ENCODE measurements around the gene WNK2.

WNK2 gene

DNA sequence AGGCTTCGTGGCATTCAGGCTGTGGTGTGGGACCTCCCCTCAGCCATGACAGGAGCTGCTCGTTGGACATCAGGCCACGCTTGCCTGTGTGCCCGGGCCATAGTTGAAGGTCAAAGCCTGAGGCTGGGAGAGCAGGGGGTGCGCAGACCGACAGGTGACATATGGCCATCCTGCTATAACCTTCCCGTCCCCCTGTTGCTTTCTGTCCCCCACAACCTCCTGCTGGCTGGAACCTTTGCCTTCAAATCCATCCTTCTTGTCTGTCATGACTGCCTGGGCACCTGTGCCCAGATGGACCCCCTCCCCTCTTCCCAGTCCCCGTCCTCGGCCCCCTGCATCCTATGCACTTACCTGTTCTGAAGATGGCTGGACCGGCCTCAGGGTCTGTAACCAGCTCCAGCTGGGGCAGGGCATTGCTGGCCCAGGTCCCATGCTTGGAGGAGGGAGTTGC, 83.2 kb downstream of the WNK2 start:
- no peak for DNase-seq (ENCODE audit: low read depth)

- no peak for DNase-seq (ENCODE audit: low read depth)
Observed at GRCh38 chr9:93267681-93268505, 84.0 kb downstream of the WNK2 start.

DNA sequence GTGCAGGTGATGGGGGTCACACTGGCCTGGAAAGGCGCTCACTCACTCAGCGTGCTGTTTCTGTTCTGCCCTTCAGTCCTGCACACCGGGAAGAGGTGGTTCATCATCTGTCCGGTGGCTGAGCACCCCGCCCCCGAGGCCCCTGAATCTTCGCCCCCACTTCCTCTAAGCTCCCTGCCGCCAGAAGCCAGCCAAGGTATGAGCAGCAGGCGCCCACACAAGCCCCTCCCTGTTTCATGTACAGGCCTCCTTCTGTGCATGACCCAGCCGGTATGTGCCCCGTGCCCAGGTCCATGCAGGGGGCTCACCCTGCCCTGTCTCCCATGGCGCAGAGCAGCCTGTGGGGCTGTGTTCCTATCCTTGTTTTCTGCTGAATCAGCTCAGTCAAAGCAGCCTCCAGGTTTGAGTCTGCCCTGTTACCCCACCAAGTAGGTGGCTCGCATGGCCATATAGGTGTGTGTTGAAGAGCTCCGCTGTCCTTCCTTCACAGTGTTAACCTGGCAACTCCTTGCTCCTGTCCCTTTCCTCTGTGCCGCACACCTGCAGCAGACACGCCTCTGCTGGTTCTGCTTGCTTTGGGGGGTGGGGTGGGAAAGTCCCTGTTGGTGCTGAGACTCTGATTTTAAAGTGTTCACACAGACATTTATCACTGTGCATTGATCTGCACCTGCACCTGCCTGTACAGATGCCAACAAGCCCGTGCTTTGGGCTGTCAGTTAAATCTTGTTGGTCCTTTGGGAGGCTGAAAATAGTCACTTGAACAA, 84.8 kb downstream of the WNK2 start:
- DNase-seq (ENCODE audit: low read depth) = no peak

DNA sequence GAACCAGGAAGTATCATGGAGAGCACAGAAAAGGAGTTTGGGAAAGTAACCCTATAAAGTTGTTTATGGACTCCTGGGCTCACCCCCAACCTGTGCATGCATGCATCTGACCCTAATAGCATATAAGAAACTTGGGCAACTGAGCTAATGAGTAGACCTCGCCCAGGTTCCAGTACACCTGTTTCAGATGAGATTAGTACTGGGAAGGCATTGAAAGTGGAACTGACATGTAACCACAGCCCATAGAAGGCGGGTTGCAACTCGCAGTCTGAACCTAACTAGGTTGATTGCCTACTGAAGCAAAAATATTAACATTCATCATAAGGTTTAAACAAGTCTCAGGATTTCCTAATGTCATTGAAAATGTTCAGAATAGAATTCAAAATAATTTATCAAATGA, 87.0 kb downstream of the WNK2 start:
- no peak for DNase-seq (ENCODE audit: low read depth)

DNA sequence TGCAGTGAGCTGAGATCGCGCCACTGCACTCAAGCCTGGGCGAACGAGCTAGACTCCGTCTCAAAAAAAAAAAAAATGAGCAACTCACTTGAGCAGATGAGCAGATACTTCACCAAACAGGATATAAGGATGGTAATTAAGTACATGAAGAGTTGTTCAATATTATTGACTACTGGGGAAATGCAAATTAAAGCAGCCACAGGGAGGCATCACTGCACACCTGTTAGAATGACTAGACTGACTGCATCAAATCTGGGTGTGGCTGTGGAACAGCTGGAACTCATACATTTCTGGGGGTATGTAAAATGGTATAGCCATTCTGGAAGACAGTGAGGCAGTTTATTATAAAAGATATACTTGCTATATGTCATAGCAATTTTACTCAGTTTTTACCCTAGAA, 93.0 kb downstream of the WNK2 start:
- no peak for DNase-seq (ENCODE audit: low read depth)

GRCh38 chr9:93278144-93278543, 94.2 kb downstream of the WNK2 start:
- no peak for DNase-seq (ENCODE audit: low read depth)

DNA sequence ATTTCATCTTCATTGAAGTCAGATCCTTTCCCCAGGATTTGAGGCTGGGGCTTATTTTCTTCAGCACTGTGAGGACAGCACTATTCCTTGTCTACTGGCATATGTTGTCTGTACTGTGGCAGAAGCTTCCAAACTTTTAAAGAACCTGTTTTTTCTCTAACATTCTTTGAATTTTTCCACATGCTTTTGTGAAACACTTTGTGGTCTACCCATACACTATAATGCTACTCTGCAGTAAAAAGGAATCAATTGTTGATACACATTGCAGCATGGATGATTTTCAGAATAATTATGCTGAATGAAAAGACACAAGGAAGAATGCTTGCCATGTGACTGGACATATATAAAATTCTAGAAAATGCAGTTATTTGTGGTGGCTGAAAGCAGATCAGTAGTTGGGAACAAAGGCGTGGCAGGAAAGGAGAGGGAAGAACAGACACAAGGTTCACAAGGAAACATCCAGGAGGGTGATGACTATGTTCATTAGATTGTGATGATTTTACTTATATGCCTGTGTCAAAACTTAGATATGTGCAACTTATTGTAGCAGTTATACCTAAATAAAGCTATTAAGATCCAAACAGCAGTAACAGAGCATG, 96.8 kb downstream of the WNK2 start:
- DNase-seq (ENCODE audit: low read depth) = no peak

- DNase-seq (ENCODE audit: low read depth) = no peak
Observed at GRCh38 chr9:93286252-93287188, 102.6 kb downstream of the WNK2 start.

GRCh38 chr9:93287189-93287552, 103.2 kb downstream of the WNK2 start:
- DNase-seq (ENCODE audit: low read depth) = no peak

DNA sequence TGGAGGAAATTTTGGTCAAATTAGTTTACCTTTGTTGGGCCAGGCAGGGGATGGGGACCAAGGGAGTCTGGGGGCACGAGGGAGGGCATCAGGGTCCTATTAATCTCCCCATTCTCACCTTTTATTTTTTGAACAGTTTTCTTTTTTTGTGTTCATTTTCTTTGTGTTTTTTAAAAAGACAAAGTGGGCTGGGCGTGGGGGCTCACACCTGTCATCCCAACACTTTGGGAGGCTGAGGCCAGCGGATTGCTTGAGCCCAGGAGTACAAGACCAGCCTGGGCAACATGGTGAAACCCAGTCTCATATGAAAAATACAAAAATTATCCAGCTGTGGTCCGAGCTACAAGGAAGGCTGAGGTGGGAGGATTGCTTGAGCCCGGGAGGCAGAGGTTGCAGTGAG, 103.7 kb downstream of the WNK2 start:
- no peak for DNase-seq (ENCODE audit: low read depth)

DNA sequence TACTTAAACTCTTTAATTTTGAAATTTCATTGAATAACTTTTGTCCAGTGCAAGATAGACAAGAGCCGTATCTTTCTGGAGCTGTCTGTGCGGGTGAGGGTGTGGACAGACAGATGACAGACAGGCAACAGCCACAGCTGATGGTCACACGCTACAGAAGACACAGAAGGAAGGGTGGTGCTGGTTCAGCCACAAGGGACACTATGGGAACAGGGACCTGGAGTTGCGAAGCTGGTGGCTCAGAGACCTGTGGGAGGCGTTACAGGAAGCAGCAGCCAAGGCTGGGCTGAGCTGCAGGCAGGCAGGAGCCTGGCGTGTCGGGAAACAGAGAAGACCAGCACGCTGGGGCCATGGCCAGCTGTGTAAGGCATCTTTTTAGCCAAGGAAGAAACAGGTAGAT, 104.4 kb downstream of the WNK2 start:
- no peak for DNase-seq (ENCODE audit: low read depth)

GRCh38 chr9:93288891-93289883, 105.2 kb downstream of the WNK2 start:
- no peak for DNase-seq (ENCODE audit: low read depth)

GRCh38 chr9:93290495-93291434, 106.8 kb downstream of the WNK2 start:
- DNase-seq (ENCODE audit: low read depth) = no peak

- no peak for DNase-seq (ENCODE audit: low read depth)
Observed at GRCh38 chr9:93291536-93292287, 107.8 kb downstream of the WNK2 start.

DNA sequence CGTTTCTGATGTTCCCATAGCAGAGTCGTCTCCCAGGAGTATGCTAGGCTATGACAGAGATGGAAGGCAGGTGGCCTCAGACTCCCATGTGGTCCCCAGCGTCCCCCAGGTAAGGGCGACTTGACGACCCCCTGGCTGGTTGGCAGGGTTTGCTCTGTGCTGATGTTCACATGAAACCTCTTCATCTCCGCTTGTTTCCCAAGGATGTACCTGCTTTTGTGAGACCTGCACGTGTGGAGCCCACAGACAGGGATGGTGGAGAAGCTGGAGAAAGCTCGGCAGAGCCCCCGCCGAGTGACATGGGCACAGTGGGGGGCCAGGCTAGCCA, 108.3 kb downstream of the WNK2 start:
- no peak for DNase-seq (ENCODE audit: low read depth)

DNA sequence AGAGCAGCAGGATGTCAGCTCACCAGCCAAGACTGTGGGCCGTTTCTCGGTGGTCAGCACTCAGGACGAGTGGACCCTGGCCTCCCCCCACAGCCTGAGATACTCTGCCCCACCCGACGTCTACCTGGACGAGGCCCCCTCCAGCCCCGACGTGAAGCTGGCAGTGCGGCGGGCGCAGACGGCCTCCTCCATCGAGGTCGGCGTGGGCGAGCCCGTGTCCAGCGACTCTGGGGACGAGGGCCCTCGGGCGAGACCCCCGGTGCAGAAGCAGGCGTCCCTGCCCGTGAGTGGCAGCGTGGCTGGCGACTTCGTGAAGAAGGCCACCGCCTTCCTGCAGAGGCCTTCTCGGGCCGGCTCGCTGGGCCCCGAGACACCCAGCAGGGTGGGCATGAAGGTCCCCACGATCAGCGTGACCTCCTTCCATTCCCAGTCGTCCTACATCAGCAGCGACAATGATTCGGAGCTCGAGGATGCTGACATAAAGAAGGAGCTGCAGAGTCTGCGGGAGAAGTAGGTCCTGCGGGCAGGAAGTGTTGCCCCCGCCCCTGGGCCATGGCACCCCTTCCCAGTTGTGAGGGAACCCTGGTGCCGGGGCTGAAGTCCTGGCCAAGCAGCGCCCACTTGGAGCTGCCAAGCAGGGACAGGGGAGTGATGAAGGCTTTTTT, 108.9 kb downstream of the WNK2 start:
- DNase-seq (ENCODE audit: low read depth) = no peak

- no peak for DNase-seq (ENCODE audit: low read depth)
Observed at GRCh38 chr9:93294011-93294410, 110.1 kb downstream of the WNK2 start.

- DNase-seq (ENCODE audit: low read depth) = no peak
Observed at GRCh38 chr9:93295031-93295430, 111.1 kb downstream of the WNK2 start.

Data from GM04504 (cell line).